ENCODE measurements around the gene UBC.

UBC gene

DNA sequence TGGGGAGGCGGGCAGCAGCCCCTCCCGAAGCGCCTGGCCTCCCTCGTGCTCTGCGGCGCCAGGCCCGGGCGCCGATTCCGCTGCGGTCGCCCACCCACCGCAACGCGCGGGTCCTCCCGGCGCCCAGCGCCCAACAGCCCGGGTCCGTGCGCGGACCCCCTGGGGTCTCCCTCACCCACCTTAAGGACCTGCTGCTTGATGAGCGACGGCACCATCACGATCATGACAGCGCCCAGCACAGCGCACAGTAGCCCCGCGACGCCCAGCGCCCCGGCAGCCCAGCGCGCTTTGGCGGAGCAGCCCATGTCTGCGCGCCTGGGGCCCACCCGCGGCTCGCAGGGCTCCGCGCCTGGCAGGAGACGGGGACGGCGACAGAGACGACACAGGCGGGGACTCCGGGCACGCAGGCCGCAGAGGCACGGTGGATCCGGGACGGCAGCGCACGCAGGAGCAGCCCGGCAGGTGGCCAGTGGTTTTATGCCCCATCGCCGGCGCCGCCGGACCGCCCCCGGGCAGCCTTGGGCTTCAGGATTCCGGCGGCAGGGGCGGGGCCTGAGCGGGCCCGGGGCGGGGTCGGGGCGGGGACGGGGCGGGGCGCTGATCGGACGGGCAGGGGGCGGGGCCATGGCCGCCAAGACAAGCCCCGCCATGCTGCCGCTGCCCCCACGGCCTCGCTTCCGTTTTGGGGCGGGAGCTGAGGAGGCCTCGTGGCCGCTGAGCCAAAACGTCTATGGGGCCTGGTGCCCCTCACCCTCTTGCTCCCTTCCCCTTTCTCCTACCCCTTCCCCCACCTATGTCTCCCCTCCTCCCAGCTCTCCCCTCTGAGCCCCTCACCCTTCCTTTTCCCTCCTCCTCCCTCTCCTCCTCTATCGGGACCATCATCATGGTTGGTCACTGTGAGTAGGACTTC, 50.8 kb downstream of the UBC start, which contains the start of gene SCARB1:
Gene SCARB1, minus strand, starts transcription at position 449 of the 910 bp plus-strand sequence. Its CDS starts 144 bp downstream, at position 305.
- in situ Hi-C loops (cut with MboI; ENCODE audit: low sequenced_read_pairs, unreplicated experiment), result no loop called here

DNA sequence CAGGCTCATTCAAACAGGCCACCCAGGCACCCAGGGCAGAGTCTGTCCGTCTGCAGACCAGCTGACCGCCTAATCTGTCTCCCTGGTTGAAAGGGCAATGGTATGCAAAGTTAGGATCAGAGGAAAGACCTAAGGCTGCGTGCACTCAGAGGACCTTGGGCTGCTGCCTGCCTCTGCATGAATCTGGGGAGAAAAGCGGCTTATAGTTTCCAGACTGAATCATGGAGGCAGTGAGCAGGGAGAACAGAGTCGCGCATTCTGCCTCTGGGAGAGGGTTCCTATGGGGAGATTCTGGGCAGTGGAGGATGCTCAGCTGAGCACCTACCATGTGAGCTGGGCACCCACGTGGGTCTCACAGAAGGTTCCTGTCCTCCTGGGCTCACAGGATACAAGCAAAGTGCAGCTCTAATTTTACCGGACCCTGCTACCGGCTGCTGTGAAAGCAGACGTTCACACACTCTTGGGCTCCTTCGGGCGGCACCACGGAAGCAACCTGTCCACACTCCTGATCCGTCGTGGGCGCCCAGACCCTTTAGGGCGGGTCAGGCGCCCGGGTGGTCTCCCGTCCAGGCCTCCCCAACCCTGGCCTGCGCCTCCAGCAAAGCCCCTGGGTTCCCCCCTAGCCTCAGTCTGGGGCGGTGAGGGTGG, 51.6 kb downstream of the UBC start:
- TF ChIP-seq, protein P1, sequence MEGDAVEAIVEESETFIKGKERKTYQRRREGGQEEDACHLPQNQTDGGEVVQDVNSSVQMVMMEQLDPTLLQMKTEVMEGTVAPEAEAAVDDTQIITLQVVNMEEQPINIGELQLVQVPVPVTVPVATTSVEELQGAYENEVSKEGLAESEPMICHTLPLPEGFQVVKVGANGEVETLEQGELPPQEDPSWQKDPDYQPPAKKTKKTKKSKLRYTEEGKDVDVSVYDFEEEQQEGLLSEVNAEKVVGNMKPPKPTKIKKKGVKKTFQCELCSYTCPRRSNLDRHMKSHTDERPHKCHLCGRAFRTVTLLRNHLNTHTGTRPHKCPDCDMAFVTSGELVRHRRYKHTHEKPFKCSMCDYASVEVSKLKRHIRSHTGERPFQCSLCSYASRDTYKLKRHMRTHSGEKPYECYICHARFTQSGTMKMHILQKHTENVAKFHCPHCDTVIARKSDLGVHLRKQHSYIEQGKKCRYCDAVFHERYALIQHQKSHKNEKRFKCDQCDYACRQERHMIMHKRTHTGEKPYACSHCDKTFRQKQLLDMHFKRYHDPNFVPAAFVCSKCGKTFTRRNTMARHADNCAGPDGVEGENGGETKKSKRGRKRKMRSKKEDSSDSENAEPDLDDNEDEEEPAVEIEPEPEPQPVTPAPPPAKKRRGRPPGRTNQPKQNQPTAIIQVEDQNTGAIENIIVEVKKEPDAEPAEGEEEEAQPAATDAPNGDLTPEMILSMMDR (IDR thresholded peaks at IDR 0.05; ENCODE audit: borderline replicate concordance, control extremely low read depth, extremely low read depth, insufficient read depth, missing control alignments), result no peak
- in situ Hi-C loops (cut with MboI; ENCODE audit: low sequenced_read_pairs, unreplicated experiment), result no loop called here
- DNase-seq (ENCODE audit: low spot score), result no peak

More for the DNA sequence above, 50.8 kb downstream of the UBC start, which contains the start of gene SCARB1:
- TF ChIP-seq, protein P1 (IDR thresholded peaks at IDR 0.05; ENCODE audit: borderline replicate concordance, control extremely low read depth, extremely low read depth, insufficient read depth, missing control alignments), result no peak
- peak; percentile 100 for DNase-seq (ENCODE audit: low spot score)

DNA sequence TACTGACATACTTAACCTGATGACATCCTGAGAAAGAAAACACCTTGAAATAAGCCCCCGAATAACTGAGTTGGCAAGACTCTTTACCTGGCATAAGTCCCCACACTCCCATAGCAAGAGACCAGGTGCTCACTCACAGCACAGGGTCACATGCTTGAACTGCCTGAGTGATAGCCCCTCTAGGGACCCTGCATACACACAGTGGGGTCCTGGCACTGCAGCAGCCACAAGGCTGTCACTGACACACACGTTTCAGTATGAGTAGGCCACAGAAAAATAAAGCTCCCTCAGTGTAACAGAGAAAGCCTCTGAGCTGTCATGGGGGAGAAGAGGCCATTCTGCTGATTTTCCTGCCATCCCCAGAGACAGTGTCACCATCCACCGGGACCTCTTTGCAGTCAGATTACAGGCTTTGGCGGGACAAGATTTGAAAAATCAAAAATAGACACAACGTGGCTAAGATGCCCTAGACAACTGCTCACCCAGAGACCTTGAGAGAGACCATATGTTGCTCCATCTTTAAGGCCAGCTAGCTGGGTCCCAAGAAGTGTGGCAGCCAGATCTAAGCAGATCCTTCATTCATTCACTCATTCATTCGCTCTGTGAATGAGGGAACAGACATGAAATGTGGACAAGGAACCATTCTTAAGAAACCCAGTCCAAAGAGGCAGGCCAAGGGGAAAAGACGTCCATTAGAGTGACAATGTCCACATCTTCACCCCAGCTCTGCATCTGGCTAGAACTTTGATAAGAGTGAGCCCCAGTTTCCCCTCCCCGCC, 52.4 kb downstream of the UBC start:
- in situ Hi-C loops (cut with MboI; ENCODE audit: low sequenced_read_pairs, unreplicated experiment), result no loop called here
- TF ChIP-seq, protein P1 (IDR thresholded peaks at IDR 0.05; ENCODE audit: borderline replicate concordance, control extremely low read depth, extremely low read depth, insufficient read depth, missing control alignments), result no peak
- no peak for DNase-seq (ENCODE audit: low spot score)
